NCI-H2171 (cell line): Measurements from ENCODE around the gene NAALADL2.
"Not testable (repeated sequence)": the region's sequence is repeated elsewhere in the genome, so short reads cannot be mapped to it uniquely, and the experiment has no call there.

Experiments
- DNase-seq: peaks from one replicate; lab custom pipeline; 2025; lab: John Stamatoyannopoulos, UW

The NAALADL2 gene

DNA sequence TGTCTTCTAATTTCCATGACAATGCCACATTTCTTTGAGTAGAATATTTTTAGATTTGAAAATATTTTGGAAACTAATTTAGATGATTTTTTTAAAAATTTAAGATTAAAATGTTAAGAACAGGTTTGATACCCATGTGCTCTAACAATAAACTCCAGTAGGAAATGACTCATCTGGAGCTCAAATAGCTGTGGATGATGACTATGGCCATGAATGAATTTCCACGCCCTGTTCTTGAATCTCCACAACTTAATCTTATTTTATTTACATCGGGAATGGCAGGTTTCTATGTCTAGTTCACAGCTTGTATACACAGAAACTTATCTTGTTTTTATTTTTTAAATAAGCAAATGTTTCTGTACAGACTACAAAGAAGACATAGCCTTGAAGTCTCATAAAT, 726.8 kb downstream of the NAALADL2 start:
- DNase-seq: no peak

GRCh38 chr3:175590745-175591144, 731.6 kb downstream of the NAALADL2 start:
- no peak for DNase-seq

DNA sequence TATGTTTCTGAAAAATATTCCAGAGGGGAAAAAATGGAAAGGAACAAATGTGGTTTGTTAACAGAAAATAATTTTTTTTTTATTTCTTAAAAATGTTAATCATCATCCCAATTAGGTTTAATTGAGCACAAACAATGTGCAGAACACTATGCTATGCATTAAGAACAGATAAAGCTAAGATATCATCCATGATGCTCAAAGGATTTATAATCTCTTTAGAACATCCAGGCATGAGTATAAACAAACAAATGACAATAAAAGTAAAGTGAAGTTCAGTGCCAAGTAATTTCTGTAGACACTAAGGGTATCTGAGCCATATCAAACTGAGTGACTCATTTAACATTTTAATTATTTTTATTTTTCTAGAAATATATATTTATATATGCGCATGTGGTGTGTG, 732.2 kb downstream of the NAALADL2 start:
- no peak for DNase-seq

GRCh38 chr3:175593331-175593730, 734.2 kb downstream of the NAALADL2 start:
- DNase-seq: no peak

GRCh38 chr3:175598740-175599139, 739.6 kb downstream of the NAALADL2 start:
- DNase-seq: no peak

- DNase-seq: no peak
Measured at GRCh38 chr3:175601521-175601920, 742.4 kb downstream of the NAALADL2 start.

GRCh38 chr3:175605851-175606250, 746.7 kb downstream of the NAALADL2 start:
- no peak for DNase-seq

GRCh38 chr3:175606650-175607318, 747.6 kb downstream of the NAALADL2 start:
- DNase-seq: peak; percentile 29

DNA sequence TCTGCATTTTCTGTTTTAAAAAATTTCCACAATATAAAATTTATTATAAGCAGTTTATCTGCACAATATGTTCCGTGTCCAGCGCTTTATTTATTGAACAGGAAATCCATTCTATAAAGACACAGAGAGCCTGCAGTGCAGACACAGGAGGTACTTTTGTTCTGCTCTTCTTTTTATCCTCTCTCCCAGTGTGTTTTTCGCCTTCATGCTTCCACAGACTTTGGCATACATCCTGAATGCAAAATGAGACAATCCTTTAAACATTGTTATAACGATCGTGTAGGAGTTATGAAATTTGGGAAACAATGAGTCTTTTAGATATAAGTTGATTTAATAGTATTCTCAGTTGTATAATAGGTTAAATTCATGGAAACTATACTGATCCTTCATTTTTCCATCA, 749.2 kb downstream of the NAALADL2 start:
- no peak for DNase-seq

DNA sequence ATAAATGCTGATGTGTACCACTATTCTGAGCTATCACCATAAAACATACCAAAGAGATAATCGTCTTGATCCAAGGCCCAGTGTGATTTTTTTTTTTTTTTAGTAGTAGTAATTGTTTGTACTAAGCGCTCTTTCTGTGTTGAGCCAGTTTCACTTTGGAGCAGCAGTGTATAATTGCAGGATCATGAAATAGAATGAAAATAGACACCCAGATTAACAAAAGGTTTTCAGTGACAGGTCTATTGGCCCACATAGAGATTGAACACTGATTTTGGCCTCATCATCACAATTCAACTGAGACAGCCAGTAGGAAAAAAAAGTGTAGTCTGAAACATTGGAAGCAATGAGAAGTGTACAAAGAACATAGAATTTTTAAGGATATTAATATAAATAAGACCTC, 749.8 kb downstream of the NAALADL2 start:
- no peak for DNase-seq

GRCh38 chr3:175612487-175613196, 753.5 kb downstream of the NAALADL2 start:
- DNase-seq: no peak

DNA sequence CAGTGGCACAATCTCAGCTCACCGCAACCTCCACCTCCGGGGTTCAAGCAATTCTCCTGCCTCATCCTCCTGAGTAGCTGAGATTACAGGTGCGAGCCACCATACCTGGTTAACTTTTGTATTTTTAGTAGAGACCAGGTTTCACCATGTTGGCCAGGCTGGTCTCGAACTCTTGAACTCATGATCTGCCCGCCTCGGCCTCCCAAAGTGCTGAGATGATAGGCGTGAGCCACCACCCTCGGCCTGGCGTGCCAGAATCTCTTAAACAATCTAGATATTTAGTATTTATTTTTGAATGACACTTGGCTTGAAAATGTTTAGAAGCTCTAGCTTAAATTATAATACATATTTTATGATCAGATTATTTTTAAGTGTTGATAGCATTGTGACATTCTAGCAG, 755.0 kb downstream of the NAALADL2 start:
- DNase-seq: not testable (repeated sequence)

DNA sequence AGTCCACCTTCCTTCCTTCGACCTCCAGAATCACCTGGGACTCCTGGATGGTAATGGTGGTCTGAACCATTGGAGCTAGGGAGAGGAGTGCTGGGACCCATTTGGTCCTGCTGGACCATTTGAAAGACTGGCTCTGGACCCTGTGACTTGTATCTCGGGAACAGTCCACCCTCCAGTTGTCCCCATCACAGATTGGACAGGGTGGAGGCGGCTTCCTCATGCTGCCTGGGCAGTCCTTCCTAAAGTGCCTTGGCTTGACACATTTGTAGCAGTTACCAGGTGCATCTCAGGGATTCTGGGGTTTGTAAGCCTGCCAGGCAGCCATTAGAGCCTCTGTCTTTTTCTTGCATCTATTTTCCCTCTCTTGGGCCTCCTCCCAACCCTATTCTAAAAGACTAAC, 758.1 kb downstream of the NAALADL2 start:
- no peak for DNase-seq

- DNase-seq: no peak
Measured at GRCh38 chr3:175619369-175619768, 760.2 kb downstream of the NAALADL2 start.

GRCh38 chr3:175620093-175620492, 761.0 kb downstream of the NAALADL2 start:
- DNase-seq: no peak

GRCh38 chr3:175620532-175620931, 761.4 kb downstream of the NAALADL2 start:
- no peak for DNase-seq

- no peak for DNase-seq
Measured at GRCh38 chr3:175640958-175641357, 781.8 kb downstream of the NAALADL2 start.

DNA sequence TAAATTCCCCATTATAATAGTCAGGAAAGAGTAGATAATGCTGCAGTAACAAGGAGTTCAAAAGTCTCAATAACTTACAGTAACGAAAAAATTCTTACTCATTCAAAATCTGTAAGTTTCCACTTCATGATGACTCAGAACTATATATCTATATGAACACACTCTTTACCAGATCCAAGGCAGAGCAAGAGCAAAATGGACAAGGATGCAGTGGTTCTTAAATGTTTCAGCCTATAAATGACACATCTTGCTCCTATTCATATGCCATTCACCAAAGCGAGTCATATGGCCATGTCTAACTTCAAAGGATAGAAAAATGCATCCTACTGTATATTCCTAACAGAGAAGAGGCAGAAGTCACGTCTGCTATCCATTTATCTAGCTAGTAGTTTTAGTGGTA, 787.7 kb downstream of the NAALADL2 start:
- DNase-seq: no peak

DNA sequence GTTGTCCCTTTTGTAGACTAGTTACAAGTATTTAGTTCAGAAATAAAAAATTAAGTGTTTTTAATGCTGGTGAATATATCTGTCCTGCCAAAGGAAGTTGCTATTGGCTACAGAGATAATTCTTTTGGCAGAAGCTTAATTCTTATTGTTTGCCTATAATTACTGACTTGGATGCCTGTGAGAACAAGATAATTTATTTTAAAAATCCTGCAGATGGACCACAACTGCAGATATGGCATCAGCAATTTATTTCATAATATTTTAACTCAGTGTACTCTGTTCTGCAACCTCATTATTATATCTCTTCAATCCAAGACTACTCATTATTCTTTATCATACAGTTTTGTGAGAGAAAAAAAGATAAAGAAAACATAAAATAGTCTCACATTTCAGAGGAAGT, 789.8 kb downstream of the NAALADL2 start:
- DNase-seq: no peak

- no peak for DNase-seq
Measured at GRCh38 chr3:175651716-175652115, 792.6 kb downstream of the NAALADL2 start.

DNA sequence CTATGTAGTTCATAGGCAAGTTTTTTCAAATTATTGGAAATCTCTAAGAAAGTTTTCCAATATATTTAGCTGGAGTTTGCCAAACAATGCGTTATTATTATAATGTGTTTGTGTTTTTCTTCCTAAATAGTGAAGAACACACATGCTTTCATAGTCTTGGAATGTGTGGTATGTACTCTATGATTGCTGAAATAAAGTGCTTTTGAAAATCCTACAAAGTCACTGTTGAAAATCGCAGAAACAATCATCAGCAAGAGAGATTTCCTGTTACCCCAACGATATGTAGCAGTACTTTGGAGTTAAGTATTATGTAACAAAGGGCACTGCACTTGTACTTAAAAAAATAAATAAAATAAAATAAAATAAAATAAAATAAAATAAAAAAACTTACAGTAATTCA, 796.2 kb downstream of the NAALADL2 start:
- no peak for DNase-seq

DNA sequence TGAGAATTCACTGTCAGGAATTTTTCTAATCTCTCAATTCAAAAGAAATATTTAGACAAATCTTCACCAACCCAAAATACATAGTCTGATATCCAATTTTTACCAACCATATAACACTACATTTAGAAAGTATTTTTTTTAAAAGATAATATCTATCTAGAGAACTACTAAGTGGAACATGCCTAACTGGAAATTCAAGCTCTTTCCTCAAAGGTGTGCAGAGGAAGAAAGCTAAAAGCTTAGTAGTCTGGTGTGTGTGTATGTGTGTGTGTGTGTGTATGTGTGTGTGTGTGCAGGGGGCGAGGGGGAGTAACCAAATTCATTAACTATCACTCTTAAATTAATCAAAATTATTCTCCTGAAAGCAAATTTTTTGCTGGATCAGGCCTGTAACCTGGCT, 797.3 kb downstream of the NAALADL2 start:
- no peak for DNase-seq

DNA sequence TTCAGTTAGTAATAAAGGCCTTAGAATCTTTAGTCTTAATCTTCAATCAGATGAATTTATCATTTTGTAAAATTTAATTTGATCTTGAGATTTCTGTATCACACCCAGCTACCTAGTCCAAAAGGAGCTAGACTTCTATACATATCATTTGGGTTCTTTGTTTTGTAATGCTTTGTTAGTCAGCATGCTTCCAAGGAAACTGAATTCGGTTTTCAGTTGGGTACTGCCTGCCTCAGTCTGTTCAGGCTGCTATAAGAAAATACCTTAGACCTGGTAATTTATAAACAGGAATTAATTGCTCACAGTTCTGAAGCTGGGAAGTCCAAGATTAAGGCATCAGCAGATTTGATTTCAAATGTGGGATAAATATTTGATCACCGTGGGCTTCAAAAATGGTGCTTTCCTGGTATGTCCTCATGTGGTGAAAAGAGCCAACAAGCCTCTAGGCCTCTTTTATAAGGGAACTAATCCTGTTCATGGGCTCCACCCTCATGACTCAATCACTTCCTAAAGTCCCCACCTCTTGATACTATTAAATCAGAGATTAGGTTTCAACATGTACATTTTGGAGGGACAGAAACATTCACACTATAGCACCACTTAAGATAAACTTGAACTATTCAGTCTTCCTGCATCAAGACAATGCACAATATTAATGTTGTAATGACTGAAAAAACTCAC, 800.7 kb downstream of the NAALADL2 start:
- DNase-seq: no peak
